Measurements from ENCODE around the gene HPGDS. TPM values are rescaled to one million over a fixed set of nuclear protein-coding genes. Genes with fewer than 3 reads are reported as not detected.

The HPGDS gene
- total and polyA plus RNA-seq, 10 of the 15 experiments (the other 5 are each of a cell fraction or from before 2014, with no cell fraction given) = not detected

DNA sequence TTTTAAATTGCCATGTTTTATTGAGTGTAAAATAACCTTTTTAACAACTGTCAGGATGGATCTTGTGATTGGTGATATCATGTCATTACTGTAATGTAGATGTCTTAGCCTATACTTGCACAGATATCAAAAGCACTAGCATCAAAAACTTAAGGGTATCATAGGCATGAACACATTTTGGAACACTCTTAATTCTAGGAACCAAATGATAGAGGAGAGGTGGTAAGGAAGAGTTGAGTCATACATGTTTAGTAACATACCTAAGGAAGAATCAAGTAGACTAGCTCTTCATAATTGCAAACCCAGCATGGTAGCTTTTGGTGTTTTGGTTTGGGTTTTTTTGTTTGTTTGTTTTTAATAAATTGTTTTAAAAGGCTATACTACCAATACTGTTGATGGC is 91.5 kb downstream of the HPGDS start:
- H3K9ac ChIP-seq (ENCODE audit: control insufficient read depth, insufficient read depth, low read length) = no peak overlapping the region
- H3K27ac ChIP-seq (ENCODE audit: control insufficient read depth, insufficient read depth) = no peak overlapping the region
- no peak overlapping the region for H2AFZ ChIP-seq (ENCODE audit: control insufficient read depth, low read depth, low read length)
- H3K4me1 ChIP-seq (ENCODE audit: control insufficient read depth, insufficient read depth, low read length) = no peaks in the 10 kb centered on the region
- no TSS peak for BruUV-seq (replicated peaks)
- intact Hi-C loops (cut with micrococcal nuclease; ENCODE audit: unreplicated experiment) = no loop called here
- CTCF ChIA-PET = no interaction called here
- no peak overlapping the region for H3K4me2 ChIP-seq (ENCODE audit: control insufficient read depth, insufficient read depth)
- no peaks in the 10 kb centered on the region for H3K27me3 ChIP-seq (replicated peaks in 1 of 2; ENCODE audit: control insufficient read depth in 2 of 2, insufficient read depth in 2 of 2, low read length in 1 of 2)
- H3K9me3 ChIP-seq (replicated peaks; ENCODE audit: control insufficient read depth, insufficient read depth, low read length) = no peaks in the 10 kb centered on the region
- in situ Hi-C loops (cut with MboI) = no loop called here
- FAIRE-seq = no peak
- TF ChIP-seq RBBP5 (conservative IDR thresholded peaks at IDR 0.05) = no peak
- TF ChIP-seq NBN (IDR thresholded peaks at IDR 0.05) = no peak
- TF ChIP-seq, protein P1, sequence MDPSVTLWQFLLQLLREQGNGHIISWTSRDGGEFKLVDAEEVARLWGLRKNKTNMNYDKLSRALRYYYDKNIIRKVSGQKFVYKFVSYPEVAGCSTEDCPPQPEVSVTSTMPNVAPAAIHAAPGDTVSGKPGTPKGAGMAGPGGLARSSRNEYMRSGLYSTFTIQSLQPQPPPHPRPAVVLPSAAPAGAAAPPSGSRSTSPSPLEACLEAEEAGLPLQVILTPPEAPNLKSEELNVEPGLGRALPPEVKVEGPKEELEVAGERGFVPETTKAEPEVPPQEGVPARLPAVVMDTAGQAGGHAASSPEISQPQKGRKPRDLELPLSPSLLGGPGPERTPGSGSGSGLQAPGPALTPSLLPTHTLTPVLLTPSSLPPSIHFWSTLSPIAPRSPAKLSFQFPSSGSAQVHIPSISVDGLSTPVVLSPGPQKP (IDR thresholded peaks at IDR 0.05; ENCODE audit: low read depth, low read length) = no peak
- TF ChIP-seq POLR2AphosphoS2 (IDR thresholded peaks at IDR 0.05; ENCODE audit: low read depth, low read length) = no peak
- no peak for TF ChIP-seq ASH2L (IDR thresholded peaks at IDR 0.05; ENCODE audit: borderline replicate concordance, low read depth)
- no peak for TF ChIP-seq ZSCAN29 (IDR thresholded peaks at IDR 0.05)
- TF ChIP-seq MYC (IDR thresholded peaks at IDR 0.05; ENCODE audit: insufficient read depth, insufficient read length, insufficient replicate concordance, low read length, severe bottlenecking) = no peak
- TF ChIP-seq CBFB (IDR thresholded peaks at IDR 0.05; ENCODE audit: low read depth) = no peak
- no peak for TF ChIP-seq BHLHE40 (IDR thresholded peaks at IDR 0.05; ENCODE audit: borderline replicate concordance in 1 of 2, low read depth in 2 of 2, low read length in 1 of 2)
- TF ChIP-seq NFXL1 (IDR thresholded peaks at IDR 0.05; ENCODE audit: borderline replicate concordance) = no peak
- TF ChIP-seq PKNOX1 (IDR thresholded peaks at IDR 0.05) = no peak
- no peak for TF ChIP-seq BRCA1 (IDR thresholded peaks at IDR 0.05; ENCODE audit: low read depth, low read length)
- TF ChIP-seq SMARCA5 (IDR thresholded peaks at IDR 0.05) = no peak
- TF ChIP-seq, protein P2, sequence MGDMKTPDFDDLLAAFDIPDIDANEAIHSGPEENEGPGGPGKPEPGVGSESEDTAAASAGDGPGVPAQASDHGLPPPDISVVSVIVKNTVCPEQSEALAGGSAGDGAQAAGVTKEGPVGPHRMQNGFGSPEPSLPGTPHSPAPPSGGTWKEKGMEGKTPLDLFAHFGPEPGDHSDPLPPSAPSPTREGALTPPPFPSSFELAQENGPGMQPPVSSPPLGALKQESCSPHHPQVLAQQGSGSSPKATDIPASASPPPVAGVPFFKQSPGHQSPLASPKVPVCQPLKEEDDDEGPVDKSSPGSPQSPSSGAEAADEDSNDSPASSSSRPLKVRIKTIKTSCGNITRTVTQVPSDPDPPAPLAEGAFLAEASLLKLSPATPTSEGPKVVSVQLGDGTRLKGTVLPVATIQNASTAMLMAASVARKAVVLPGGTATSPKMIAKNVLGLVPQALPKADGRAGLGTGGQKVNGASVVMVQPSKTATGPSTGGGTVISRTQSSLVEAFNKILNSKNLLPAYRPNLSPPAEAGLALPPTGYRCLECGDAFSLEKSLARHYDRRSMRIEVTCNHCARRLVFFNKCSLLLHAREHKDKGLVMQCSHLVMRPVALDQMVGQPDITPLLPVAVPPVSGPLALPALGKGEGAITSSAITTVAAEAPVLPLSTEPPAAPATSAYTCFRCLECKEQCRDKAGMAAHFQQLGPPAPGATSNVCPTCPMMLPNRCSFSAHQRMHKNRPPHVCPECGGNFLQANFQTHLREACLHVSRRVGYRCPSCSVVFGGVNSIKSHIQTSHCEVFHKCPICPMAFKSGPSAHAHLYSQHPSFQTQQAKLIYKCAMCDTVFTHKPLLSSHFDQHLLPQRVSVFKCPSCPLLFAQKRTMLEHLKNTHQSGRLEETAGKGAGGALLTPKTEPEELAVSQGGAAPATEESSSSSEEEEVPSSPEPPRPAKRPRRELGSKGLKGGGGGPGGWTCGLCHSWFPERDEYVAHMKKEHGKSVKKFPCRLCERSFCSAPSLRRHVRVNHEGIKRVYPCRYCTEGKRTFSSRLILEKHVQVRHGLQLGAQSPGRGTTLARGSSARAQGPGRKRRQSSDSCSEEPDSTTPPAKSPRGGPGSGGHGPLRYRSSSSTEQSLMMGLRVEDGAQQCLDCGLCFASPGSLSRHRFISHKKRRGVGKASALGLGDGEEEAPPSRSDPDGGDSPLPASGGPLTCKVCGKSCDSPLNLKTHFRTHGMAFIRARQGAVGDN (IDR thresholded peaks at IDR 0.05) = no peak
- TF ChIP-seq SRF (IDR thresholded peaks at IDR 0.05; ENCODE audit: low read depth in 2 of 2, low read length in 2 of 2) = no peak
- no peak for TF ChIP-seq SUZ12 (IDR thresholded peaks at IDR 0.05; ENCODE audit: unreplicated experiment)
- no peak for TF ChIP-seq RUNX3 (IDR thresholded peaks at IDR 0.05; ENCODE audit: low read length)
- RAD21 ChIA-PET (ENCODE audit: unreplicated experiment) = no interaction called here
- DNase-seq (ENCODE audit: low read depth, low spot score) = no peak
- no peaks in the 10 kb centered on the region for H3K79me2 ChIP-seq (ENCODE audit: control insufficient read depth, insufficient read depth, low read length)
- no peaks in the 10 kb centered on the region for H4K20me1 ChIP-seq (ENCODE audit: control insufficient read depth, insufficient read depth)
- ATAC-seq = no peak
- SMC1A ChIA-PET (ENCODE audit: uncharacterized antibody, unreplicated experiment) = no interaction called here
- H3K36me3 ChIP-seq (ENCODE audit: control insufficient read depth in 2 of 2, insufficient read depth in 2 of 2, low read length in 1 of 2) = peaks cover 0 to 9% of the 10 kb centered on the region in 2 experiments; a peak in 3 of 4 replicates
- no peak overlapping the region for H3K4me3 ChIP-seq
- POLR2A ChIA-PET = no interaction called here
